GM12878 (cell line): Measurements from ENCODE around the gene UQCR11. TPM values are rescaled to one million over a fixed set of nuclear protein-coding genes. Genes with fewer than 3 reads are reported as not detected.
"Not testable (repeated sequence)": the region's sequence is repeated elsewhere in the genome, so short reads cannot be mapped to it uniquely, and the experiment has no call there.

Source experiments
- ATAC-seq: fragments of 200-7000 bp; cut with Tn5 transposase; 3 replicates; pipeline ENCODE4 v1.9.1; 2020; ENCODE audit warnings: mild to moderate bottlenecking, moderate library complexity
- BruUV-seq: library from RNA; stranded (reverse); fragments of 400-500 nt; replicated peaks from 2 replicates; lab custom pipeline; 2021; lab: Mats Ljungman, UMichigan
- CTCF ChIA-PET: fragments of 300-600 bp; sonication (Branson Sonifier 250); formaldehyde crosslinking; extraction: SDS; loops from one replicate; lab custom pipeline; 2021; ENCODE audit warnings: inconsistent platforms; lab: Yijun Ruan, JAX
- POLR2A ChIA-PET: fragments of 350-600 bp; formaldehyde crosslinking; extraction: SDS; loops from one replicate; lab custom pipeline; 2021; ENCODE audit warnings: inconsistent platforms; lab: Charles Lee
- RAD21 ChIA-PET: fragments of 300-600 bp; sonication (Branson Sonifier 250); formaldehyde crosslinking; loops from one replicate; lab custom pipeline; 2023; ENCODE audit warnings: antibody characterized with exemption; ENCODE audit not compliant: unreplicated experiment; lab: Charles Lee
- SMC1A ChIA-PET: fragments of 300-600 bp; sonication (Branson Sonifier 250); formaldehyde crosslinking; loops from one replicate; lab custom pipeline; 2023; ENCODE audit not compliant: unreplicated experiment, uncharacterized antibody; lab: Charles Lee
- DNase-seq: peaks from one replicate; pipeline ENCODE4 v3.0.0-alpha.2; 2011; ENCODE audit warnings: low read depth, low spot score
- FAIRE-seq: peaks from 3 replicates; lab custom pipeline; 2011; peaks lifted over from hg19 to GRCh38; lab: Jason Lieb, UNC
- H2AFZ ChIP-seq: 2 replicates; pipeline ENCODE4 v1.6.0; 2011; ENCODE audit warnings: low read depth, low read length, control low read depth; ENCODE audit not compliant: control insufficient read depth
- H3K27ac ChIP-seq: 2 replicates; pipeline ENCODE4 v1.5.1; 2011; ENCODE audit warnings: control low read depth; ENCODE audit not compliant: control insufficient read depth, insufficient read depth
- H3K27me3 ChIP-seq, 2 experiments: replicated peaks in 1 of 2; 2 replicates each; pipeline versions ENCODE4 v1.6.0 to v1.6.1; 2011; ENCODE audit warnings: low read length in 1 of 2; ENCODE audit not compliant: control insufficient read depth in 2 of 2, insufficient read depth in 2 of 2
- H3K36me3 ChIP-seq, 2 experiments: 2 replicates each; pipeline ENCODE4 v1.5.1; 2011; ENCODE audit warnings: low read length in 1 of 2; ENCODE audit not compliant: control insufficient read depth in 2 of 2, insufficient read depth in 2 of 2
- H3K4me1 ChIP-seq: 2 replicates; pipeline ENCODE4 v1.6.1; 2011; ENCODE audit warnings: mild to moderate bottlenecking, low read length, moderate library complexity, mixed read lengths; ENCODE audit not compliant: control insufficient read depth, insufficient read depth
- H3K4me2 ChIP-seq: 2 replicates; pipeline ENCODE4 v1.6.0; 2011; ENCODE audit warnings: control low read depth; ENCODE audit not compliant: control insufficient read depth, insufficient read depth
- H3K4me3 ChIP-seq: fragments of 200-600 bp; sonication (generic); 2 replicates; pipeline ENCODE4 v1.5.1; 2016
- H3K79me2 ChIP-seq: 2 replicates; pipeline ENCODE4 v1.6.0; 2011; ENCODE audit warnings: low read length; ENCODE audit not compliant: control insufficient read depth, insufficient read depth
- H3K9ac ChIP-seq: 2 replicates; pipeline ENCODE4 v1.8.0; 2011; ENCODE audit warnings: low read length, control low read depth, mixed read lengths; ENCODE audit not compliant: control insufficient read depth, insufficient read depth
- H3K9me3 ChIP-seq: replicated peaks from 3 replicates; pipeline ENCODE4 v1.5.1; 2011; ENCODE audit warnings: mild to moderate bottlenecking, low read length; ENCODE audit not compliant: control insufficient read depth, insufficient read depth
- H4K20me1 ChIP-seq: 2 replicates; pipeline ENCODE4 v1.6.0; 2011; ENCODE audit not compliant: control insufficient read depth, insufficient read depth
- CBFB ChIP-seq: IDR thresholded peaks from 2 replicates; pipeline ENCODE4 v1.6.1; 2016; ENCODE audit warnings: antibody characterized with exemption, low read depth
- CBX5 ChIP-seq: sonication (generic); IDR thresholded peaks from 2 replicates; pipeline ENCODE4 v1.6.1; 2016; ENCODE audit warnings: low read depth, moderate library complexity, mild to moderate bottlenecking, inconsistent platforms
- CREB1 ChIP-seq: IDR thresholded peaks from 2 replicates; pipeline ENCODE4 v1.6.1; 2012; ENCODE audit warnings: low read depth, mild to moderate bottlenecking, inconsistent platforms
- ESRRA ChIP-seq: IDR thresholded peaks from 2 replicates; pipeline ENCODE4 v1.6.1; 2012; ENCODE audit warnings: mild to moderate bottlenecking, low read length, improper control_type of control experiment
- FOXM1 ChIP-seq: IDR thresholded peaks from 2 replicates; pipeline ENCODE4 v1.6.1; 2012; ENCODE audit warnings: low read depth, mild to moderate bottlenecking, inconsistent platforms, low read length, moderate library complexity
- JUND ChIP-seq: IDR thresholded peaks from 2 replicates; pipeline ENCODE4 v1.6.1; 2012; ENCODE audit warnings: low read depth, mild to moderate bottlenecking, low read length, improper control_type of control experiment, moderate library complexity
- NR2C2 ChIP-seq: IDR thresholded peaks from 2 replicates; pipeline ENCODE4 v1.6.1; 2011; ENCODE audit warnings: borderline replicate concordance, low read depth; ENCODE audit not compliant: control insufficient read depth, insufficient read length
- RELA ChIP-seq: fragments of 450-650 bp; IDR thresholded peaks from 2 replicates; pipeline ENCODE4 v1.8.0; 2014; ENCODE audit warnings: borderline replicate concordance; ENCODE audit not compliant: partially characterized antibody
- SMAD5 ChIP-seq: IDR thresholded peaks from 2 replicates; pipeline ENCODE4 v1.6.1; 2016; ENCODE audit warnings: antibody characterized with exemption, low read depth
- SUPT20H ChIP-seq: IDR thresholded peaks from 2 replicates; pipeline ENCODE4 v1.6.1; 2011; ENCODE audit warnings: low read depth, mild to moderate bottlenecking, low read length, moderate library complexity, borderline replicate concordance; ENCODE audit not compliant: control insufficient read depth
- ZNF207 ChIP-seq: fragments of 450-650 bp; IDR thresholded peaks from 2 replicates; pipeline ENCODE4 v1.6.1; 2014; ENCODE audit warnings: antibody characterized with exemption, mild to moderate bottlenecking, borderline replicate concordance
- WGBS: methylation state at CpG from one replicate; pipeline ENCODE4 v1.1.6; 2016; ENCODE audit warnings: low lambda C conversion rate; ENCODE audit not compliant: insufficient replicate concordance, insufficient coverage; ENCODE audit errors: missing lambda C conversion rate; 5-methylcytosine and 5-hydroxymethylcytosine counted together
- in situ Hi-C: fragments of 300-500 bp; cut with MboI; formaldehyde crosslinking; loops from 9 replicates; pipeline ENCODE4 v1.14.3; 2018; ENCODE audit warnings: mixed read lengths
- intact Hi-C: fragments of 100-400 bp; cut with micrococcal nuclease; formaldehyde crosslinking; loops from one replicate; pipeline ENCODE4 v1.14.2; 2022; ENCODE audit not compliant: unreplicated experiment
- polyA plus RNA-seq, 11 experiments: library from polyadenylated mRNA; depleted of rRNA in 4 of 11; unstranded in 6 of 11; stranded (reverse) in 5 of 11; fragments of >200 nt; fragmentation: Nextera tagmentation in 4 of 11; fragmentation: Illumina TruSeq in 1 of 11; extraction: Ambion mirVana in 4 of 11; extraction: Trizol in 1 of 11; gene quantifications; 1 replicate in 1 of 11; 2 replicates in 10 of 11; pipeline versions ENCODE4 v1.2.1 to v1.2.3, GENCODE V29; 2011 to 2016; ENCODE audit warnings: inconsistent platforms in 2 of 11, missing spikeins in 2 of 11, low read depth in 1 of 11
- total RNA-seq, 4 experiments: library from RNA; depleted of rRNA in 3 of 4; stranded (reverse); fragments of >200 nt in 3 of 4; fragmentation: Illumina TruSeq in 1 of 4; extraction: Trizol in 1 of 4; gene quantifications; 2 replicates each; pipeline versions ENCODE4 v1.2.1 to v1.2.3, GENCODE V29; 2013 to 2021
- TF ChIP-seq, protein P1 (sequence below): IDR thresholded peaks from 2 replicates; pipeline ENCODE4 v1.6.1; 2011; ENCODE audit warnings: borderline replicate concordance, low read depth, mild to moderate bottlenecking, moderate library complexity, mixed read lengths, low read length; ENCODE audit not compliant: insufficient read depth; ENCODE audit errors: extremely low read length

Gene UQCR11
- total and polyA plus RNA-seq, 10 of the 15 experiments (the other 5 are each of a cell fraction or from before 2014, with no cell fraction given): 28.6 to 586 (median 193) TPM

DNA sequence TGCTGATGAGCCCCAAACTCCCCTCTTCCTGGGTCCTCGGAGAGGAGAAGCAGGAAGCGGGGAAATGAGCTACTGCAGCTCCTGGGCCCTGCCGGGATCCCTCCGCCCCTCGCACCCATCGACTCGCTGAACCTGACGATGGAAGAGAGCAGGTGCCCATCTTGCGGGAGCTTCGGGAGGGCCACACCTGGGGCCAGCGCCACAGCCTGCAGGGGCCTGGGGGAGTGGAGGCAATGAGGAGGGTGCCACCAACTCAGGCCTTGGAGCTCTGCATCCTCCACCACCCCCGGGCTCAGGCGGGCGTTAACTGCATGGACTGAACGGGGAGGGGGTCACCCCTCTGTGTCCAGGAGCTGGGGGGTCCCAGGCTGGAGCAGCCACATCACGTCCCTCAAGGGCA lies 38.8 kb upstream of the UQCR11 start:
- Histone ChIP-seq H3K79me2 (peaks cover 37% of the 10 kb centered on the region), H3K27me3 (no peaks in the 10 kb centered on the region), H3K4me2 (no peak overlapping the region), H2AFZ (no peak overlapping the region)
- CTCF ChIA-PET: no interaction called here
- 92% methylated on average over 16 of the region's 16 CpGs for WGBS
- no peak for DNase-seq
- TF ChIP-seq CBX5 (no peak), RELA (no peak), ESRRA (no peak), CBFB (no peak), CREB1 (no peak), FOXM1 (no peak), ZNF207 (no peak), SUPT20H (no peak), NR2C2 (no peak), JUND (no peak), SMAD5 (no peak)
- TF ChIP-seq, protein P1, sequence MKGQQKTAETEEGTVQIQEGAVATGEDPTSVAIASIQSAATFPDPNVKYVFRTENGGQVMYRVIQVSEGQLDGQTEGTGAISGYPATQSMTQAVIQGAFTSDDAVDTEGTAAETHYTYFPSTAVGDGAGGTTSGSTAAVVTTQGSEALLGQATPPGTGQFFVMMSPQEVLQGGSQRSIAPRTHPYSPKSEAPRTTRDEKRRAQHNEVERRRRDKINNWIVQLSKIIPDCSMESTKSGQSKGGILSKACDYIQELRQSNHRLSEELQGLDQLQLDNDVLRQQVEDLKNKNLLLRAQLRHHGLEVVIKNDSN: no peak
- TF ChIP-seq, all 136 proteins: peak for 0
- no peak for FAIRE-seq
- intact Hi-C loops (no loop called here), in situ Hi-C loops (no loop called here)
- Histone ChIP-seq H3K27ac (no peak overlapping the region), H3K9ac (no peak overlapping the region), H3K9me3 (no peaks in the 10 kb centered on the region), H3K4me1 (peaks cover 17% of the 10 kb centered on the region), H4K20me1 (peaks cover 2% of the 10 kb centered on the region; the same call in 1 of the 2 replicates), H3K36me3 (peaks cover 22 to 24% of the 10 kb centered on the region in 2 experiments), H3K4me3 (no peak overlapping the region)
- POLR2A ChIA-PET: no interaction called here
- RAD21 ChIA-PET: no interaction called here
- ATAC-seq: no peak
- SMC1A ChIA-PET: no interaction called here
- BruUV-seq: no TSS peak

DNA sequence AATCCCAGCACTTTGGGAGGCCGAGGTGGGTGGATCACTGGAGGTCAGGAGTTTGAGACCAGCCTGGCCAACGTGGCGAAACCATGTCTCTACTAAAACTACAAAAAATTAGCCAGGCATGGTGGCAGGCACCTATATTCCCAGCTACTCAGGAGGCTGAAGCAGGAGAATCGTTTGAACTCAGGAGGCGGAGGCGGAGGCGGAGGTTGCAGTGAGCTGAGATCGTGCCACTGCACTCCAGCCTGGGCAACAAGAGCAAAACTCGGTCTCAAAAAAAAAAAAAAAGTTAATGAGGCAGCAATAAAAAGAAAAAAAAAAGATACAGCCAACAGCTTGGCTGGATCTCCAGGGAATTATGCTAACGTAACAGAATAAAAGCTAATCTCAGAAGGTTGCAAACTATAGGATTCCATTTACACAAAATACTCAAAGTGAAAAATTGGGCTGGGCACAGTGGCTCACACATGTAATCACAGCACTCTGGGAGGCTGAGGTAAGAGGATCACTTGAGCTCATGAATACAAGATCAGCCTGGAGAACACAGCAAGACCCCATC lies 35.7 kb upstream of the UQCR11 start:
- H3K79me2 ChIP-seq: peaks cover 22% of the 10 kb centered on the region
- ChIA-PET POLR2A (interaction anchor here (0.6 kb wide), 1 partner anchor 22 kb away, joined by 5 read pairs; no protein-coding TSS in a partner anchor), CTCF (interaction anchor here (0.9 to 1.6 kb wide), 4 partner anchors 10 to 32 kb away, joined by 3 to 7 read pairs (median 4); no protein-coding TSS in a partner anchor)
- H4K20me1 ChIP-seq, ATAC-seq, SMC1A ChIA-PET, in situ Hi-C loops, DNase-seq, RAD21 ChIA-PET, H3K27ac ChIP-seq, intact Hi-C loops, H2AFZ ChIP-seq, FAIRE-seq, H3K27me3 ChIP-seq, H3K9me3 ChIP-seq, H3K9ac ChIP-seq, H3K4me2 ChIP-seq, H3K4me1 ChIP-seq, BruUV-seq, H3K4me3 ChIP-seq: not testable (repeated sequence)
- peaks cover 30 to 39% of the 10 kb centered on the region in 2 experiments for H3K36me3 ChIP-seq
- WGBS: 90% methylated on average over 10 of the region's 10 CpGs
